Subcutaneous adipose tissue (tissue), 4 donors: Measurements from ENCODE around the gene DOHH. TPM values are rescaled to one million over a fixed set of nuclear protein-coding genes. Genes with fewer than 3 reads are reported as not detected.

ENCODE experiments used
- total RNA-seq, 4 donors: library from RNA; depleted of rRNA; stranded (reverse); fragments of >200 nt; gene quantifications; one replicate each; pipeline ENCODE4 v1.1.0, GENCODE V29; 2016
- TF ChIP-seq, protein P1 (sequence below): fragments of 450-650 bp; IDR thresholded peaks from one replicate; pipeline ENCODE4 v1.5.1; 2016; ENCODE audit warnings: low read depth, mild to moderate bottlenecking, control low read depth, antibody characterized with exemption, moderate library complexity

DOHH gene
- total RNA-seq, 4 donors from 2014 or later = 4.9 to 11.9 (median 8.9) TPM

DNA sequence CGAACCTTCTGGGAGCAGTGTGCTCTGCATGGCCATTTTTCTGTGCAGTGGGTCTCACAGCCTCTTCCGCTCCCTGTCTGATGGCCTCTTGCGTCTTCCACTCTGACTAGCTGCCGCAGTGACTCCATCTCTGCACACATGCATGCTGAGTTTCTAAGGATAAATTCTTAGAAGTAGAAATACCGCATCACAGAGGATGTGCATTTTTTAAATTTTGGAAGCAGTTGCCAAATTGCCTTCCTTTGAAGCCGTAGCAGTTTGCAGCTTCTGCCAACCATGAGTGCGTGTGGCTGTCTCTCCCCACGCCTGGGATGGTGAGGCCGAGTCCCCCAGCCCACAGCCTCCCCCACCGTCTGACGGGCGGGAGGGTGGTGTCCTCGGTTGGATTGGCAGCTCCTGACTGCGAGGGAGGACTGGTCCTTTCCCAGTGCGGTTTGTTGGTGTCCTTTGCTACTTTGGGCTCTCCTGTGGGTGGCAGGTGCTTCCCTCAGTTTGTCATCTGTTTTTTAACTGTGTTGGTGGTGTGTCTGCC, 15.5 kb upstream of the DOHH start:
- TF ChIP-seq, protein P1, sequence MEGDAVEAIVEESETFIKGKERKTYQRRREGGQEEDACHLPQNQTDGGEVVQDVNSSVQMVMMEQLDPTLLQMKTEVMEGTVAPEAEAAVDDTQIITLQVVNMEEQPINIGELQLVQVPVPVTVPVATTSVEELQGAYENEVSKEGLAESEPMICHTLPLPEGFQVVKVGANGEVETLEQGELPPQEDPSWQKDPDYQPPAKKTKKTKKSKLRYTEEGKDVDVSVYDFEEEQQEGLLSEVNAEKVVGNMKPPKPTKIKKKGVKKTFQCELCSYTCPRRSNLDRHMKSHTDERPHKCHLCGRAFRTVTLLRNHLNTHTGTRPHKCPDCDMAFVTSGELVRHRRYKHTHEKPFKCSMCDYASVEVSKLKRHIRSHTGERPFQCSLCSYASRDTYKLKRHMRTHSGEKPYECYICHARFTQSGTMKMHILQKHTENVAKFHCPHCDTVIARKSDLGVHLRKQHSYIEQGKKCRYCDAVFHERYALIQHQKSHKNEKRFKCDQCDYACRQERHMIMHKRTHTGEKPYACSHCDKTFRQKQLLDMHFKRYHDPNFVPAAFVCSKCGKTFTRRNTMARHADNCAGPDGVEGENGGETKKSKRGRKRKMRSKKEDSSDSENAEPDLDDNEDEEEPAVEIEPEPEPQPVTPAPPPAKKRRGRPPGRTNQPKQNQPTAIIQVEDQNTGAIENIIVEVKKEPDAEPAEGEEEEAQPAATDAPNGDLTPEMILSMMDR = no peak

DNA sequence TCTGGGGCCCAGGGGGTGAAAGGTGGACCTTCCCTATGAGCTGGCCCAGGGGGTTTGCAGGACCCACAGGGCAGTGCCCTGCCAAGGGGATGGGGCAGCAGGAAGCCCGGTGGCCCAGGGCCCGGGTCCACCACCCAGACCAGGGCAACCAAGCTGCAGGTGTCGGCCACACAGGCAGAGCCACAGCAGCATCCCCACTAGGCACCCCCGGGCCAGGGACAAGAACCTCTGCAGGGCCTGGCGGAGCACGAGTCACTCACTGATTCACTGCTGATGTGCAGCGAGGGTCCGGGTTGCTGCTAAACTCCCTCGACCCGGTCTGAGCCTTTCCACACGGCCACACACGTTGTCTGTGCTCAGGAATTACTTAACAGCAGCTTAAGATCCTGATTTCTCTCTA, 14.5 kb upstream of the DOHH start:
- TF ChIP-seq, protein P1 = no peak

DNA sequence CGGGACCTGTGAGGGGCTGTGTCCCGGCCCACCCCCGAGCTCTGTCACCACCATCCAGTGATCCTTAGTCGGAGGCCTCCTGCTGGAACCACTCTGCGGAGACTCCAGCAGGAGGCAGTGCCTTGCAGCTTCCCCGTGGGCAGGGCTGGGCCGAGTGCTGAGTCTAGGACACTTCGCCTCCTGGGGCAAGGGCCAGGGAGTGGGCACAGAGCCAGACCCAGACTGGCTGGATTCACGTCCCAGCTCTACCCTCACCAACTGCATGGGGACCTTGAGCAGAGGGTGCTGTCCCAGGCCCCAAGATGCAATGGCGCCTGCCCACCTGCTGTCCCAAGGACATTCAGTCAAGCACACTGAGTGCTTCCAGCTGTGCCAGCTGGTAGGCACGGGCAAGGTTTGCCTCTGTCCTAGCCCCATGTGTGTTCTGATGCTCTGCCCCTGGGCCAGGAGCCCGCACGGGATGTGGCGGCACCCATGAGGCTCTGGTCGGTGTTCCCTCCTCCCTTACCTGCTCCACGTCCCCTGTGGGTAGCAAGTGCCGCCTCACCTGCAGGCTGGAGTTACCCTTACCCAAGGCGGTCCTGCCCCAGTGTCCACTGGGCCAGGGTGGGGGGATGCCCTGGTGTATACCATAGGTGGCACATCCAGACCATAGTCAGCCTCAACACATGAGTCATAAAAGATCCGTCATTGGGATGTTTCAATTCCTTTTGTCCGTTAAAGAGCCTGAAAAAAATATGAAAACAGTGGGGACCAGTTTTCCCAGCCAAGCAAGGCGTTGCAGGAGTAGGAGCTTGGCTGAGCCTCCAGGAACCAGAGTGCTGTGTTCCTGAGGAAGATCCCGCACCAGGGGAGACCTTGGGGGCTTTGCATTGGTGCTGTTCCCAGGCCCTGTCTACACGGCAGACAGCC, 13.0 kb upstream of the DOHH start:
- TF ChIP-seq, protein P1 = no peak

DNA sequence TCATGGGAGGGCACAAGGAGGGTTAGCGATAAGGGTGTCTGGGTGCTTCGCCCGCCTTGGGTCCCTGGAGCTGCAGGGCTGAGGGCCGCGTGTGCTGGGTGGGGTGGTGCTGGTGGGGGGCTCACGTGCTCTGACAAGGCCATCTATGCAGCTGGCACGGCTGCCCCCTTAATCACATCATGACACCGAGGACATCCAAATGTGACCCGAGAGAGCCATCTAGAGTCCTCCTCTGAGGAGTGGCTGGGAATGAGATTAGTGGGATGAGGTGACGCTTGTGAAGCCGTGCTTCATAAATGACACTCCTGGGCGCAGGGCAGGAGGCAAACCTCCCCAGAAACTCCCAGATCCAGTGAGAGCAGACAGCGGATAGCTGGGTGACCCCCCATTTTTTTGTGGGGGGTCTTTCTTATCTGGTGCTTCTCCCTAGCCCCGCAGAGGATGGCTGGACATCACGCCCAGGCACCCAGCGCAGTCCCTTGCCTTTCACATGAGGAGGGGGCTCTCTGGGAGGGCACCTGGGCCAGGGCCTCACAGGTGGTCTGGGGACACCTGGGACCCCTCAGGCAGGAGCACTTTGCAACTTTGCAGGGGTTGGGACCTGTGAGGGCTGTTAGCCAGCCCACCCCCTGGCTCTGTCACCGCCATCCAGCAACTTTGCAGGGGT, 12.2 kb upstream of the DOHH start:
- TF ChIP-seq, protein P1 = no peak

DNA sequence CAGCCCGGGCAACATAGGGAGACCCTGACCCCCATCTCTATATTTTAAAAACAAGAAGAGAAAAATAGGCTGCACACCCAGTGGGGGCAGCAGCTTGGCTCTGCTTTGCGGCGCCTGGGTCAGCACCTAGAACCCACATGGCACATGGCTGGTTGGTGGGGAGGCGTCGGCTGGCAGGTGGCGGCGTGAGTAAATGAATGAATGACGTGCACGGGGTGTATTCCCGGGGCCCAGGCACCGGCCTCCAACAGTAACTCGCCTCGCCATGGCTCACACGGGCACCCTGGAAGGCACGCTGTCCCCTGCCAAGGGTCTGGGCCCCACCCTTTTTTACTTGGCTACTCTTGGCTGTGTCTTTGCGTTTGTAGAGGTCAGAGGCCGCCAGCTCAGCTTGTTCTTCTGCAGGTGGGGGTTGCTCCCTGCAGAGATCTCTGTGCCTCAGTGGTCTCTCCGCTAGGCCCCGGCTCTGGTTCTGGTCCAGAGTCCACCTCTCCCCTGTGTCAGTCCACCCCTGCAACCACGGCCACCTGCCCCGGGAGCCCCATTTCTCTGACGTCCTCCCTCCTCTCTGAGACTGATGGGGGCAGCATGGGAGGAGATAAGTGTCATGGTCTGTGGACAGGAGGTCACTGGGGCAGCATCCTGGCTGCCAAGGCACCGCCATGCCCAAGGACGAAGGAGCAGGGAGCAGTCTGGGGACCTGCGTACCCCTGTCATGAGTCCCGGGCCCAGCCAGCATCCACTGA, 11.2 kb upstream of the DOHH start:
- TF ChIP-seq, protein P1 = no peak

DNA sequence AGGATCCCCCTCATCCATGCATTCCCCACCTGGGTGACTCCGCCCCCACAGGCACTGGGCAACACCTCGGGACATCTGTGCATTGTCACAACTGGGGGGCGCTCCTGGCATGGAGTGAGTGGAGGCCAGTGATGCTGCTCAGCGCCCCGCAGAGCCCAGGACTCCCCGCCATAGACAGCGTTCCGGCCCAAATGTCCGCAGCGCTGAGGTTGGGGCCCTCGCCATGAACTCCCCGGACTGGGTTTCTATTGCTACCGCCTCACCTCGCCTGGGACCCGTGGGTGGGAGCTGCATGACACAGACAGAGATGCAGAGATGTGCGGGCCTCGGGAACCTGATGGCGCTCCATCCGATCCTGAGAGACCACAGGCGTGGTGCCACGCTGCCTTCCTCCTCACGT, 10.3 kb upstream of the DOHH start:
- TF ChIP-seq, protein P1 = no peak
